NCI-H510A treated with DMSO at 0.1 percent for 48 hours (cell line): ENCODE data around the gene ABCC2.

Experiments used
- DNase-seq: peaks from one replicate; lab custom pipeline; 2025; lab: John Stamatoyannopoulos, UW

ABCC2 gene

GRCh38 chr10:99775850-99776249 lies 6.6 kb upstream of the ABCC2 start:
- no peak for DNase-seq

GRCh38 chr10:99777918-99778714 lies 4.3 kb upstream of the ABCC2 start:
- DNase-seq: no peak

GRCh38 chr10:99779335-99779734 lies 3.1 kb upstream of the ABCC2 start:
- no peak for DNase-seq

GRCh38 chr10:99781734-99782429 lies 558 bp upstream of the ABCC2 start:
- no peak for DNase-seq

- DNase-seq: no peak
Observed at GRCh38 chr10:99784016-99784726, 1.7 kb downstream of the ABCC2 start.

GRCh38 chr10:99784727-99785441 lies 2.4 kb downstream of the ABCC2 start:
- DNase-seq: no peak

DNA sequence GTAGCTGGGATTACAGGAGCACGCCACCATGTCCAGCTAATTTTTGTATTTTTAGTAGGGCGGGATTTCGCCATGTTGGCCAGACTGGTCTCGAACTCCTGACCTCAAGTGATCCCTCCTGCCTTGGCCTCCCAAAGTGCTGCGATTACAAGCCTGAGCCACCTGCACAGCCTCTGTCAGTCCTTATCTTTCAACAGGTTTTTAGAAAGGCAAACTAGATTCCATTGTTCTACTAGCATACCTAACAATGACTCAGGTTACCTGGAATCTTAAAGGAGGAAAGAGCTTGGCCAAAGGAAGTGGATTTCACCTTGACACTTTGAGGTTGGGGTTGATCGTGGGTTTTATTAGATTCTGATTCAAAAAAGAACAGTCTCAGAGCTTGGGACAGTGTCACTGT lies 3.2 kb downstream of the ABCC2 start:
- DNase-seq: no peak

DNA sequence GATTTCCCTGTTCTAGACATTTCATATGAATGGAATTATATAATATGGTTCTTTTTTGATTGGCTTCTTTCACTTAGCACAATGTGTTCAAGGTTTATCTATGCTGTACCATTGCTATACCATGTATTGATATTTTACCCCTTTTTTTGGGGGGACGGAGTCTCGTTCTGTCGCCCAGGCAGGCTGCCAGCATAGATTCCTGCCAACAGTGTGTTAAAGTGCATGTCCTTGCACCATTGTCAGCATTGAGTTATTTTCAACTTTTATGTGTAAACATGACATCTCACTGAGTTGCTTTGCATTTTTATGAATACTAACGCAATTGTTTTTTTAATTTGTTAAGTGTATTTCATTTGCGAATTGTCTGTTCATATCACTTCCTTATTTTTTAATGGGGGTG lies 4.9 kb downstream of the ABCC2 start:
- no peak for DNase-seq

DNA sequence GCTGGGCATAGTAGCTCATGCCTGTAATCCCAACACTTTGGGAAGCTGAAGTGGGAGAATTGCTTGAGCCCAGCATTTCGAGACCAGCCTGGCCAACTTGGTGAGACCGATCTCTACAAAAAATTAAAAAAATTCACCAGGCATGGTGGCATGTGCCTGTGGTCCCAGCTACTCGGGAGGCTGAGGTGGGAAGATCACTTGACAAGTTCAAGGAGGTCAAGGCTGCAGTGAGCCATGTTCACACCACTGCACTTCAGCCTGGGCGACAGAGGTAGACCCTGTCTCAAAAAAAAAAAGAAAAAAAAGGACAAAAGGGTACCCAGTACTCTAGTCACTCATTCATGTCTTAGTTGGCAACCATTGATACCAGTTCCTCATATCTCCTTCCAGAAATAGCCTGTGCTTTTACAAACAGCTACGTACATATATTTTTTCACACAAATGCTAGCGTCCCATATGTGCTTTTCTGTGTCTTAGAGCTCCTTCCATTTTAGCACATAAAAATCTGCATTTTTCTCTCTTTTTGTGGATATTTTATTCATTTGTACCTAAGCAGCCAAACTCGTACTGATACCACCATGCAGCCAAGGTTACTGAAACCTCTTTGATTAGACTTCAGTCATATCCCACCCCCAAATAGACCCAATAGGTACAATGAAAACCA lies 5.5 kb downstream of the ABCC2 start:
- no peak for DNase-seq

DNA sequence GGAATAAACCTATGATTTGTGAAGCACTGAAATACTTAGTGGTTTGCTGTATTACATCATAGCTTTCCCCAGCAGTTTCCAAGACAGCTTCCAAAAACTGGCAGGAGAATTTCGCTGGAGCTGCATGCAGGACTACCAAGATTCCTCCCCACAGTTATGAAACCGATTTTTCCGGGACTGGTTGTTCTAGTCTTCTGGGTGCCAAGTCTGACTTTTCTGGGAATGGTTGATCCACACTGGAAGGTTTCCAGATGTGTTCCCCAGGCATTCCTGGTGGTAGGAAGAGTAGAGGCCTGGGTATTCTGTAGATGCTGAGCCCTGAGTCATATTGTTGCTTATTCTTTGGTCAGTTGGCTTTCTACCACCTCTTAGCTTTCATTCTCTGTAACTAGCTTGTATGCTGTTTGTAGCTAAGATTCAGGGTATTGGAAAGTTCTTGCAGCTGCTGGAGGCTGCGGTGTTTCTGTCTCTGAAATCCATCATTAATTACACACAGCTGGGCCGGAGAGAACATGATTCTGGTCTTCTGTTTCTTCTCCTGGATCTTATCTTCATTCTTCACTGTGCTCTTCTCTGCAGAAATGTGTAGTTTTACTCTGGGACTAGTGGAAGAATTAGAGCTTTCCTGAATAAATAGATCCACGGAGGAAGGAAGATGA lies 6.3 kb downstream of the ABCC2 start:
- DNase-seq: no peak

DNA sequence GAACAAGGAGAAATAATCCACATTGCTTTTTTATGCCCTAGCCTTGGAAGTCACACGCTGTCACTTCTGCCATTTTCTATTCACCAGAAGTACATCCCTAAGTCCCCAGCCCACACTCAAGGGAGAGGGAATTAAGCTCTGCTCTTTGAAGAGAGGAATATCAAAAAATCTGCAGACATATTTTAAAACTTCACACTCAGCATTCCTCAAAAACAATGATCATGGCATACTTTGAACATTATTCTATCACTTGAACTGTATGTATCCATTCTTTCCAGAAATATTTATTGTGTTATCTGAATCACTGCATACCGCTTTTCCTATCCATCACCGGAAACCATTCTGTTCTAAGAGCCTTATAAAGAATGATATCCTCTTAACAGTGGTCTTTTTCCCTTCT lies 9.4 kb downstream of the ABCC2 start:
- DNase-seq: no peak

- DNase-seq: no peak
Observed at GRCh38 chr10:99793819-99794218, 11.4 kb downstream of the ABCC2 start.

DNA sequence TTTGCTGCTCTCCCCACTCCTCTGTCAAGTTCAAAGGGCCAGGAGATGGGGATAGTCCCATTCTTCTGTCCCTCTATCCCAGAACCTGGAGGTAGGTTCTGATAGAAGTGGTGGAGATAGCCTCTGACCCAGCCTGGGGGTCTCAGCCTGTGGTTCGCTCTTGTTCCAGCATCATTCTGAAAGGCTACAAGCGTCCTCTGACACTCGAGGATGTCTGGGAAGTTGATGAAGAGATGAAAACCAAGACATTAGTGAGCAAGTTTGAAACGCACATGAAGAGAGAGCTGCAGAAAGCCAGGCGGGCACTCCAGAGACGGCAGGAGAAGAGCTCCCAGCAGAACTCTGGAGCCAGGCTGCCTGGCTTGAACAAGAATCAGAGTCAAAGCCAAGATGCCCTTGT lies 14.5 kb downstream of the ABCC2 start:
- DNase-seq: no peak

DNA sequence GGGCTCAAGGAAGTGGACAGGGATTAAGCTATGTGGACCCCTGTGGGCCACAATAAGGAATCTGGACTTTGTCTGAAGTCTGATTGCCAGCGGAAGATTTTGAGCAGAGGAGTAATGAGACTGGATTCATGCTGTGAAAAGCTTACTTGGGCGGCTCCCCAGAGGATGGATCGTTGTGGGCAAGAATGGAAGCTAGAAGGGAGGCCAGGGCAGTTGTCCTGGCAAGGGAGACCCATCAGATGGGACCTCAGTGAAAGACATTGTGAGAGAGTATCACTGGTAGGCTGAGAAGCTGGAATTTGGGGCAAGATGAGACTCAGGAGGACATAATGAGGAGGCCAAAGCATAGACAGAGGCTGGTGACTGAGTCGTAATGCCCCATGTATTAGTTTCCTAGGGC lies 15.6 kb downstream of the ABCC2 start:
- no peak for DNase-seq

- no peak for DNase-seq
Observed at GRCh38 chr10:99798920-99799319, 16.5 kb downstream of the ABCC2 start.

DNA sequence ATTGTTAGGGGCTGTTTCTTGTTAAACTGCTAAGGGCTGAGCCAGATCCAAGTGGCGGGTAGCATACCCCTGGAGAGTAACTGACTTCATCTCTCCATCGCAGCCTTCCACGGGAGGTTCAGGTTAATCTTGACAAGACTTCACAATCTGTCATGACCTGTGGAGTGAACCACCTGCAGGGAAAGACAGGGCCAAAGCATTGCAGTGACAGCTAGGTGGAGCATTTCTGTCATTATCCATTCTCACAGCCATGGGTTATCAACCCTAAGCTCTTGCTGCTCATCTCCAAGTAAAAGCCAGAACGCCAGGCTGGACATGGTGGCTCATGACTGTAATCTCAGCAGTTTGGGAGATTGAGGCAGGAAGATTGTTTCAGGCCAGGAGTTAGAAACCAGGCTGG lies 17.2 kb downstream of the ABCC2 start:
- no peak for DNase-seq

DNA sequence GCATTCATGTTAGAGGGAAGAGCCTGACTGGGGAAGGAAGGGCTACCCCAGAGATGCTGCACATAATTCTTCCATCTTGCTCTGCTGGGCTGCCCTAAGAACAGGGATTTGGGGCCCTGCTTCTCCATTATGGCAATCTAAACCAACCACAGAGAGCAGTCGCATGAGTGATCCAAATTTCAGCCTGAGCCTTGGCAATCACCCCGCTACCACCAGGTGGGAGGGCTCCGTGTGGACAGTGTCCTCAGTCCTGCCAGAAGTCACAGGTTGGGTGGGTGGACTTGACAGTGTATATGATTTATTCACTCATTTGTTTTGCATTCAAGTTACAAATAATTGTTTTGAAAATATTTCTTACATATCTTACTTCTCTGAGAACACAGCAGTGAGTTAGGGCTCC lies 22.0 kb downstream of the ABCC2 start:
- no peak for DNase-seq

DNA sequence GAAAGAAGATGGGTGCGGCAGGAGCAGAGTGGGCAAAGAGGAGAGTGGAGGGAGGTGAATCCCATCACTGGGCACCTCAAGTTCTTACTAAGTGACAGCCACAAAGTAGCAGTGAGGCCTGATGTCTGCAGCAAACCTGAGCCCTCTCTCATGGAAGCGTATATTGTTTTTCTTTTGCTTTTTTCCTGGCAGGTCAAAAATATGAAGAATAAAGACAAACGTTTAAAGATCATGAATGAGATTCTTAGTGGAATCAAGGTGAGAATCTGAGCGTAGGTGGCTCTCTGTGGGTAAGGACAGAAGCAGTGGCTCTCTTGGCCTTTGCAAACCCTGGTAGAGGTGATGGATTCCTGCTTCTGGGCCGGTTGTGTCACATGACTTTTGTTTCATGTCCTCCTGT lies 22.8 kb downstream of the ABCC2 start:
- DNase-seq: no peak

DNA sequence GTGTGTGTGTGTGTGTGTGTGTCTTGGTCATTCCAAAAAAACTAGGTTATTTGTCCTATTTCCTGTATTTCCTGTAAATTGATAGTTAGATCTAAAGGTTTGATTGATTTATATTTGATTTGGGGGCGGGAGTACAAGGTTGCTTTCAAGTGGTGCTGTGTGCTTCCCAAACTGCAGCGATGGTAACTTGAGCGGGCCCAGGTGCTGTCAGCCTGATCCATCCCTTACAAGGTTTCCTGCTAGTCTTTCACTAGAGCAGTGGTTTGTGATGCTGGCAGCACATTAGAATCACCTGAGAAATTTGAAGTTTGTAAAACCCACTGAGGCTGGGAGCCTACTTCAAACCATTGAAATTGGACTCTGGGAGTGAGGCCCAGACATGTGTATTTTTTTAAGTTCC lies 23.7 kb downstream of the ABCC2 start:
- DNase-seq: no peak

DNA sequence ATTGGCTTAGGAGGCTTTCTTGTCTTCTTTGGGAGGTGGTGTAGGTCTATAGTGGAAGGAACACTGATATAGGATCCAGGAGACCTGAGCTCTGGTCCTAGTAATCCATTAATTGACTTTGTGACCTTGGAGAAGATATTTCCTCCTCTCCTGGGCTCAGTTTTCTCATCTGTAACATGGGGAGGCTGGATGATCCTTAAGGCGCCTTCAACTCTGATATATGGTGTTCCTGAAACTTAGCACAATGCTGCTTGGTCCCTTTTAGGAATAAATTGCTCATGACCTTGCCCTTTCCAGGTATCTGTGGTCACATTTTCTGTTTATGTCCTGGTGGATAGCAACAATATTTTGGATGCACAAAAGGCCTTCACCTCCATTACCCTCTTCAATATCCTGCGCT lies 25.3 kb downstream of the ABCC2 start:
- DNase-seq: no peak

- DNase-seq: no peak
Observed at GRCh38 chr10:99808270-99808669, 25.8 kb downstream of the ABCC2 start.
